ENCODE measurements around the gene TSPAN5. TPM values are rescaled to one million over a fixed set of nuclear protein-coding genes. Genes with fewer than 3 reads are reported as not detected.

TSPAN5 gene
- total RNA-seq, 3 donors from 2014 or later (not counting 1 experiment from before 2014, with no cell fraction given), result 6.8 to 13.7 (median 11.4) TPM

DNA sequence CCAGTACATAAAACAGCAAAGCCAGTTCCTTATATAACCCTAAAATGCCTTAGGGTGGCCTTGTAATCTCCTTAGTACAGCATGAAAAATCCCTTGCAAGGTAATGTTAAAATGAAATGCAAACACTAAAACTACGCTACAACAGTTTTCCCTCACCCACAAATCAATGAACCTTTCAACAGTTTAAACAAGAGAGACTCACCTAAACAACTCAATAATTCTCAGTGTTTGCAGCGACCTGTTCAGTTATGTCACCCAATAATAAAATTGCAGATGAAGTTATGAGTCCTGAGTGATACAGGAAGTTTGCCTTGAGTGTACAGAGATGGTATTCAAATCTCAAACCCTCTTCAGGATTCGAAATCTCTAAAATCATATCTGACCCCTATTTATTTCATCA, 25.3 kb downstream of the TSPAN5 start:
- Mint-ChIP-seq H3K27me3 (ENCODE audit: low read depth in 2 of 2) (no peaks in the 10 kb centered on the region), H3K4me3 (no peak overlapping the region), H3K36me3 (no peaks in the 10 kb centered on the region), H3K4me1 (peaks cover 21 to 22% of the 10 kb centered on the region in 2 donors), H3K27ac (no peak overlapping the region), H3K9me3 (no peaks in the 10 kb centered on the region)
- Histone ChIP-seq H3K36me3 (ENCODE audit: control insufficient read depth, insufficient read depth, low read length) (no peaks in the 10 kb centered on the region), H3K4me3 (ENCODE audit: low read length) (no peak overlapping the region), H3K27me3 (ENCODE audit: control insufficient read depth, insufficient read depth, low read length) (no peaks in the 10 kb centered on the region), H3K27ac (ENCODE audit: low read length) (no peak overlapping the region), H3K4me1 (ENCODE audit: control insufficient read depth, insufficient read depth, low read length) (no peaks in the 10 kb centered on the region), H3K9me3 (ENCODE audit: control insufficient read depth, insufficient read depth, low read length) (no peaks in the 10 kb centered on the region)
- DNase-seq, result no peak
- intact Hi-C loops (cut with micrococcal nuclease), result no loop called here
- TF ChIP-seq, protein P1, sequence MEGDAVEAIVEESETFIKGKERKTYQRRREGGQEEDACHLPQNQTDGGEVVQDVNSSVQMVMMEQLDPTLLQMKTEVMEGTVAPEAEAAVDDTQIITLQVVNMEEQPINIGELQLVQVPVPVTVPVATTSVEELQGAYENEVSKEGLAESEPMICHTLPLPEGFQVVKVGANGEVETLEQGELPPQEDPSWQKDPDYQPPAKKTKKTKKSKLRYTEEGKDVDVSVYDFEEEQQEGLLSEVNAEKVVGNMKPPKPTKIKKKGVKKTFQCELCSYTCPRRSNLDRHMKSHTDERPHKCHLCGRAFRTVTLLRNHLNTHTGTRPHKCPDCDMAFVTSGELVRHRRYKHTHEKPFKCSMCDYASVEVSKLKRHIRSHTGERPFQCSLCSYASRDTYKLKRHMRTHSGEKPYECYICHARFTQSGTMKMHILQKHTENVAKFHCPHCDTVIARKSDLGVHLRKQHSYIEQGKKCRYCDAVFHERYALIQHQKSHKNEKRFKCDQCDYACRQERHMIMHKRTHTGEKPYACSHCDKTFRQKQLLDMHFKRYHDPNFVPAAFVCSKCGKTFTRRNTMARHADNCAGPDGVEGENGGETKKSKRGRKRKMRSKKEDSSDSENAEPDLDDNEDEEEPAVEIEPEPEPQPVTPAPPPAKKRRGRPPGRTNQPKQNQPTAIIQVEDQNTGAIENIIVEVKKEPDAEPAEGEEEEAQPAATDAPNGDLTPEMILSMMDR (IDR thresholded peaks at IDR 0.05), result no peak
- ATAC-seq, result no peak
- 100% methylated on average over 2 of the region's 3 CpGs for WGBS (ENCODE audit: insufficient coverage)

DNA sequence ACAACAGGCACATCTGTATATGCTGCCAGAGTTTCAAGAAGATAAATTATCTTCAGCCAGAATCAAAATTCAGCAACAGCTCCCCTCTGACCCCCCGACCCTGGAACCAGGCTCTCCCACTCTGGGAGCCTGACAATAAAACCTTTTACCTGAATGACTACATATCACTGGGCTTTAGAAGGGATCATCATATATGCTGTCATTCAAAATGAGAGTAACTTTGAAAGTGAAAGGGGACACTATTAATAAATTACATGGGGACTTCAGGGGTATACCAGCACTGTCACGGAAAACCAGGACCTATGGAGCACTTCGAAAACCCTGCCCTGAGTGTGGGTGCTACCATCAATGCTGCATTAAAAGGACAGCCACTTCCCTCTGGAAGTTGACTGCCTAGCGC, 26.2 kb downstream of the TSPAN5 start:
- Mint-ChIP-seq H3K27me3 (ENCODE audit: low read depth in 2 of 2) (no peaks in the 10 kb centered on the region), H3K4me3 (no peak overlapping the region), H3K36me3 (no peaks in the 10 kb centered on the region), H3K4me1 (peaks cover 25 to 27% of the 10 kb centered on the region in 2 donors), H3K27ac (no peak overlapping the region), H3K9me3 (no peaks in the 10 kb centered on the region)
- no peak overlapping the region for H3K4me3 ChIP-seq (ENCODE audit: low read length)
- H3K27ac ChIP-seq (ENCODE audit: low read length), result no peak overlapping the region
- H3K27me3 ChIP-seq (ENCODE audit: control insufficient read depth, insufficient read depth, low read length), result no peaks in the 10 kb centered on the region
- intact Hi-C loops (cut with micrococcal nuclease), result no loop called here
- no peaks in the 10 kb centered on the region for H3K4me1 ChIP-seq (ENCODE audit: control insufficient read depth, insufficient read depth, low read length)
- TF ChIP-seq, protein P1 (IDR thresholded peaks at IDR 0.05), result no peak
- ATAC-seq (no peak), DNase-seq (no peak)
- 91% methylated on average over 3 of the region's 4 CpGs for WGBS (ENCODE audit: insufficient coverage)
- H3K36me3 ChIP-seq (ENCODE audit: control insufficient read depth, insufficient read depth, low read length), result no peaks in the 10 kb centered on the region
- no peaks in the 10 kb centered on the region for H3K9me3 ChIP-seq (ENCODE audit: control insufficient read depth, insufficient read depth, low read length)

DNA sequence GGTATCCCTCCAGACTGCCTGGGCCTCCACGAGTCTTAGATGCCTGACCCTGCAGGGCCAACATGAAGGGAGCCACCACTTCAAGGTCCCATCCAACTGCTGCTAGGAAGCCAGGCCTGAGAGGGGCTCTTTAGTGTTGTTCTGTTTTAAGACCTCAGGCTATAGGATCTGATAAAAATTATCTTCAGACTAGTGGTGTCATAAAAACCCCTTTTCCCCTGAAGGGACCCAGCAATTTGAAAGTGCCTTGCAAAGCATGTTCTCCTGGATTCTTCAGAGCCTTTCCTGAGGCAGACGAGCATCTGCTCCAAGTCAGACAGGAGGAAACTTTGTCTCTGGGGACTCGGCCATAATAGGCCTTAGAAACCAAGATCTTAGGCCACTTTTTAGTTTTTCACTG, 26.9 kb downstream of the TSPAN5 start:
- TF ChIP-seq, protein P1 (IDR thresholded peaks at IDR 0.05), result no peak
- Histone ChIP-seq H3K27ac (ENCODE audit: low read length) (no peak overlapping the region), H3K27me3 (ENCODE audit: control insufficient read depth, insufficient read depth, low read length) (no peaks in the 10 kb centered on the region), H3K9me3 (ENCODE audit: control insufficient read depth, insufficient read depth, low read length) (no peaks in the 10 kb centered on the region), H3K4me1 (ENCODE audit: control insufficient read depth, insufficient read depth, low read length) (peaks cover under 1% of the 10 kb centered on the region), H3K36me3 (ENCODE audit: control insufficient read depth, insufficient read depth, low read length) (no peaks in the 10 kb centered on the region), H3K4me3 (ENCODE audit: low read length) (no peak overlapping the region)
- 82% methylated on average over 3 of the region's 3 CpGs for WGBS (ENCODE audit: insufficient coverage)
- Mint-ChIP-seq H3K27me3 (ENCODE audit: low read depth in 2 of 2) (no peaks in the 10 kb centered on the region), H3K4me1 (peaks cover 29 to 34% of the 10 kb centered on the region in 2 donors), H3K9me3 (no peaks in the 10 kb centered on the region), H3K4me3 (no peak overlapping the region), H3K36me3 (no peaks in the 10 kb centered on the region), H3K27ac (no peak overlapping the region)
- DNase-seq, result no peak
- ATAC-seq, result no peak
- intact Hi-C loops (cut with micrococcal nuclease), result no loop called here

DNA sequence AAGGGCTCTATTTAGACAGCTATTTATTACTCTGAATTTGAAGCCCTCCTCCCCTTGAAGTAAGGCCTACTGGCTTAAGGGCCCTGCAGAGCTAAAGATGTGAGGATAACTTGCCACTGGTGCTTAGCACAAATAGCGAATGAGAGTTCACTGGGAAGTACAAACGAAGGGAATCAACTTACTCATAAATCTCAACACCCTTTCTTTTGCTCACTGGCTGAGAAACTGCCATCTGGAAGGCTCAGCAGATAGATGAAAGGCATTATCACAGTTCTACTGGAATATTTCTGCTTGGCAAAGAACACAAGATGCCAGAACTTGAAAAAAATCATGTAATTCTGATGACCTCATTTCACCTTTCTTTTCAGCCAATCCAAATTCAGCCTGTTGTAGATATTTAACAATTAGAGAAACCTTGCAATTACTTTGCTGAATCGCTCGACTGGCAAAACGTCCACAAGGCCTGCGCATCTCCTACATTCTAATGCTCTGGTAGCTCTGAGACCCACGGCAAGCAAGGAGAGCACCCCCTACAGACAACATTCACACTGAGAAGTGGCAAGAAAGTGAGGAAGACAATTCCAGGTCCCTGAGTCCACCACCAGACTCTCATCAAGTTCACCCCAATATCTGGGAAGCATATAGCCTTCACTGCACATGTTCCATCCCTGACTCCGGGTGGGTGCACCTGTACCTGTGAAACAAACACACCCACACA, 27.5 kb downstream of the TSPAN5 start:
- H3K4me3 ChIP-seq (ENCODE audit: low read length), result no peak overlapping the region
- no peaks in the 10 kb centered on the region for H3K36me3 Mint-ChIP-seq
- H3K9me3 Mint-ChIP-seq, result no peaks in the 10 kb centered on the region
- H3K27ac Mint-ChIP-seq, result no peak overlapping the region
- no peaks in the 10 kb centered on the region for H3K9me3 ChIP-seq (ENCODE audit: control insufficient read depth, insufficient read depth, low read length)
- TF ChIP-seq, protein P1 (IDR thresholded peaks at IDR 0.05), result no peak
- no peaks in the 10 kb centered on the region for H3K36me3 ChIP-seq (ENCODE audit: control insufficient read depth, insufficient read depth, low read length)
- H3K4me1 ChIP-seq (ENCODE audit: control insufficient read depth, insufficient read depth, low read length), result peaks cover 3% of the 10 kb centered on the region
- H3K27me3 Mint-ChIP-seq (ENCODE audit: low read depth in 2 of 2), result no peaks in the 10 kb centered on the region
- no peak overlapping the region for H3K4me3 Mint-ChIP-seq
- H3K27ac ChIP-seq (ENCODE audit: low read length), result no peak overlapping the region
- H3K27me3 ChIP-seq (ENCODE audit: control insufficient read depth, insufficient read depth, low read length), result no peaks in the 10 kb centered on the region
- peaks cover 35 to 41% of the 10 kb centered on the region in 2 donors for H3K4me1 Mint-ChIP-seq
- WGBS (ENCODE audit: insufficient coverage), result 95% methylated on average over 8 of the region's 8 CpGs
- no peak for ATAC-seq
- no peak for DNase-seq
- intact Hi-C loops (cut with micrococcal nuclease), result no loop called here

All from natural killer cell (primary cell).